Activated CD4-positive, alpha-beta T cell treated with anti-CD3 and anti-CD28 coated beads, Interleukin-2, Interleukin-6, amounts not matched to agents 100 ng/mL and 50 ng/mL, durations not matched to agents 16 hours and 8 hours (primary cell): ENCODE measurements around the gene CEL.
"Not testable (repeated sequence)": the region's sequence is repeated elsewhere in the genome, so short reads cannot be mapped to it uniquely, and the experiment has no call there.

Source experiments
- DNase-seq: peaks from one replicate; pipeline ENCODE4 v3.0.0-alpha.2; 2020

Gene CEL

GRCh38 chr9:133087429-133088145 lies 25.8 kb downstream of the CEL start:
- no peak for DNase-seq

- no peak for DNase-seq
Observed at GRCh38 chr9:133088146-133088750, 26.5 kb downstream of the CEL start.

GRCh38 chr9:133088756-133089155 lies 27.0 kb downstream of the CEL start:
- DNase-seq: no peak

- DNase-seq: no peak
Observed at GRCh38 chr9:133089271-133089671, 27.5 kb downstream of the CEL start.

GRCh38 chr9:133090187-133090586 lies 28.4 kb downstream of the CEL start:
- DNase-seq: no peak

GRCh38 chr9:133090752-133091385 lies 29.1 kb downstream of the CEL start:
- DNase-seq: no peak

- not testable (repeated sequence) for DNase-seq
Observed at GRCh38 chr9:133094351-133094750, 32.6 kb downstream of the CEL start.

GRCh38 chr9:133094842-133095393 lies 33.1 kb downstream of the CEL start:
- no peak for DNase-seq

- no peak for DNase-seq
Observed at GRCh38 chr9:133098104-133098754, 36.4 kb downstream of the CEL start.

- no peak for DNase-seq
Observed at GRCh38 chr9:133098871-133099270, 37.1 kb downstream of the CEL start.

- no peak for DNase-seq
Observed at GRCh38 chr9:133099726-133100505, 38.1 kb downstream of the CEL start.

GRCh38 chr9:133100506-133101355 lies 39.0 kb downstream of the CEL start:
- DNase-seq: no peak

GRCh38 chr9:133101356-133102189 lies 39.8 kb downstream of the CEL start:
- DNase-seq: no peak

GRCh38 chr9:133102190-133103021 lies 40.6 kb downstream of the CEL start:
- DNase-seq: no peak

GRCh38 chr9:133103183-133103986 lies 41.6 kb downstream of the CEL start:
- peak; percentile 58 for DNase-seq

GRCh38 chr9:133103987-133104505 lies 42.3 kb downstream of the CEL start:
- no peak for DNase-seq

GRCh38 chr9:133104718-133105460 lies 43.1 kb downstream of the CEL start:
- no peak for DNase-seq

- no peak for DNase-seq
Observed at GRCh38 chr9:133105461-133105770, 43.6 kb downstream of the CEL start.
